NCI-H2081 (cell line): ENCODE measurements around the gene OAF.

ENCODE experiments used
- DNase-seq, 2 experiments: peaks; one replicate each; lab custom pipeline; 2025; lab: John Stamatoyannopoulos, UW

OAF gene

GRCh38 chr11:120201653-120202052 lies 9.2 kb upstream of the OAF start:
- no peak for DNase-seq

GRCh38 chr11:120203626-120204025 lies 7.2 kb upstream of the OAF start:
- no peak for DNase-seq

- no peak for DNase-seq
Measured at GRCh38 chr11:120205596-120206161, 5.2 kb upstream of the OAF start.

GRCh38 chr11:120207512-120207911 lies 3.3 kb upstream of the OAF start:
- DNase-seq = no peak

- no peak for DNase-seq
Measured at GRCh38 chr11:120208001-120208441, 2.8 kb upstream of the OAF start.

GRCh38 chr11:120208777-120209176 lies 2.1 kb upstream of the OAF start:
- no peak for DNase-seq

GRCh38 chr11:120209746-120210625 lies 846 bp upstream of the OAF start:
- no peak for DNase-seq

GRCh38 chr11:120211522-120212258 lies 858 bp downstream of the OAF start:
- DNase-seq = no peak

GRCh38 chr11:120212259-120212878 lies 1.5 kb downstream of the OAF start:
- no peak for DNase-seq

GRCh38 chr11:120212926-120213325 lies 2.1 kb downstream of the OAF start:
- DNase-seq = no peak

- DNase-seq = no peak
Measured at GRCh38 chr11:120214581-120214980, 3.7 kb downstream of the OAF start.

- no peak for DNase-seq
Measured at GRCh38 chr11:120215634-120216033, 4.8 kb downstream of the OAF start.

GRCh38 chr11:120216426-120217102 lies 5.7 kb downstream of the OAF start:
- no peak for DNase-seq

GRCh38 chr11:120217526-120217925 lies 6.7 kb downstream of the OAF start:
- DNase-seq = no peak

GRCh38 chr11:120217941-120218694 lies 7.3 kb downstream of the OAF start:
- DNase-seq = peak; percentile 19 to 56

- no peak for DNase-seq
Measured at GRCh38 chr11:120218695-120219033, 7.8 kb downstream of the OAF start.

GRCh38 chr11:120219232-120219937 lies 8.6 kb downstream of the OAF start:
- DNase-seq = no peak

- no peak for DNase-seq
Measured at GRCh38 chr11:120219938-120220746, 9.3 kb downstream of the OAF start.

- DNase-seq = no peak
Measured at GRCh38 chr11:120220747-120221037, 9.9 kb downstream of the OAF start.
